ENCODE measurements around the gene ELL2. TPM values are rescaled to one million over a fixed set of nuclear protein-coding genes. Genes with fewer than 3 reads are reported as not detected.
"Not testable (repeated sequence)": the region's sequence is repeated elsewhere in the genome, so short reads cannot be mapped to it uniquely, and the experiment has no call there.

The ELL2 gene
- polyA plus RNA-seq, 1 donor: 2.8 TPM

GRCh38 chr5:95930141-95930930 lies 31.3 kb downstream of the ELL2 start:
- DNase-seq (ENCODE audit: low read depth): no peak

DNA sequence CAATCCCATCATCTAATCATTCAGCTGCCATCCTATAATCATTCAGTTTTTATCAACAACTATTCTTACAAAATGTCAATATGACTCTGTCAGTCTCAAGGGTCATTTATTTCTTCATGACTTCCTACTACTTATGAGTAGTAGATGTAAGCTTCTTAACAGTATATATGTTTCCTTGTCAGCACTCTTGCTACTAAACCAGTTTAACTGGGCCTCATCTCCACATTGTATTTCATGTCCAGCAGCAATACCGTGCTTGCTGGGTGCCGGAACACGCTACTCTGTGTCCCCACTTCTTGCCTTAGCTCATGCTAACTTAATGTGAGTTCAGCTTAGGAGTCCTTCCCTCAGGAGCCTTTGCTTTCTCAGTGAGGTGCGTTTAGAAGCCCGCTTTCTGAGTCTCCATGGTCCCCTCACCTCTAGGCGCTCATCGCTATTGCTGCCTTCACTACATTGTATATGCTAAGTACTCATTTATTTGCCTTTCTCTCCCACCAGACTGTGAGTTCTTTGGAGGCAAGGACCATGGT lies 32.9 kb downstream of the ELL2 start:
- no peak for DNase-seq (ENCODE audit: low read depth)

- DNase-seq (ENCODE audit: low read depth): no peak
Measured at GRCh38 chr5:95927927-95928723, 33.5 kb downstream of the ELL2 start.

- not testable (repeated sequence) for DNase-seq (ENCODE audit: low read depth)
Measured at GRCh38 chr5:95927300-95927699, 34.4 kb downstream of the ELL2 start.

DNA sequence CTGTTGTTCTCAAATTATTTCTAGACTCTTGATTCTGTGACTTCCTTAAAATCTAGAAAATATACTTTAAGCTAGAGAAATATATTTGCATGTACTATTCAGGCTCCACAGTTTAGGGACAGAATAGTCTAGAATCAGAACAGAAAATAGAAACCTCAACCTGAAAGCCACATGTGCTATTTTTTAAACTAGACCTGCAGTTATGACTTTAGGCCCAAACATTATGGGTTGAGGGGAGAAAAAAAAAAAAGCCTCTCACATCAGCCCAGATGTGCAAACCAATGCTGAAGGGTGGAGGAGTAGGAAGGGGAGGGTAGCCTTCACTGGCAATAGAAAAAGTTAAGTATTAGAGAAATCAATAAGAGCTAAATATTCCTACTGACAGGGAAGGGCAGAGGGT lies 35.7 kb downstream of the ELL2 start:
- DNase-seq (ENCODE audit: low read depth): no peak

DNA sequence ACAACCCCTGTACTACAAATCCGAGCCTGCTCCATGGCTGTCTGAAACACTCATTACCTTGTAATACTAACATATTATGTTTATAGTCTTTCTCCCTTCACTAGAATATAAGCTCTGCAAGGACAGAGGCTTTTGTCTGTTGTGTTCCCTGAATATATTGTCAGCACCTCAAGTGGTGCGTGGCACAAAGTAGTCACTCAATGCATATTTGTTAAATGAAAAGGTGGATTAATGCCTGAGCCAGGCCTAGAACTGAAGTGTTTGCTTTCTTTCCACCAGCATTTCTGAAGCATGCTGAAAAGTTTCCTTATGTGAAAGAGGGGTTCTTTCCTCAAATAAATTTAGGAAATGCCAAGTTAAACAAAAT lies 36.3 kb downstream of the ELL2 start:
- no peak for DNase-seq (ENCODE audit: low read depth)

DNA sequence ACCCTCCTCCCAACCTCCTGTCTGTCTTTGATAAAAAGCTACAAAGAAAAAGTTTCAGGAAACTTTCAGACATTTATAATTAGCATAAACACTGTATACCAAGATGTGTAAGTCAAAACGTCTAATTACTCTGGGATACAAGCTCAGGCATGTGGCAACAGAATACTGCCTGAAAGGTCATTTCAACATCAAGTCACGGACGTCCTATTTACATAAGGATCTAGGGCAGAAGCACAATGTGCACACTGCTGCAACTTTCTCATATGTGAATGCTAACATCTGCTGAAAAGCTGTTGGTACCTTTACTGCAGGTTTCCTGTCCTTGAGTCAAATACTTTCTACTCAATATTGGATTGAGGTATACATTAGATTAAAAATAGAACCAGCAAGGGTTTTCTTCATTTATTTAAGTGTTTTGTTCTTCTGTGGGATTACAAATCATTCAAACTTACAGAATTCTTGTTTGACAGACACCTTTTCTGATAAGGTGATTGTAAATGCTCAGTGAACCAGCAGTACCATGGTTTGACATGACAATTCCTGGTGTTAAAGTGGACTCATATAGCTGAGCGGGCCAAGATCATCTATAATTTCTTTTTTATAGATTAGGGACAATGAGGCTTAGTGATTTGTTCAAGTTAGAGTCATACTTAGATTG lies 36.8 kb downstream of the ELL2 start:
- no peak for DNase-seq (ENCODE audit: low read depth)

DNA sequence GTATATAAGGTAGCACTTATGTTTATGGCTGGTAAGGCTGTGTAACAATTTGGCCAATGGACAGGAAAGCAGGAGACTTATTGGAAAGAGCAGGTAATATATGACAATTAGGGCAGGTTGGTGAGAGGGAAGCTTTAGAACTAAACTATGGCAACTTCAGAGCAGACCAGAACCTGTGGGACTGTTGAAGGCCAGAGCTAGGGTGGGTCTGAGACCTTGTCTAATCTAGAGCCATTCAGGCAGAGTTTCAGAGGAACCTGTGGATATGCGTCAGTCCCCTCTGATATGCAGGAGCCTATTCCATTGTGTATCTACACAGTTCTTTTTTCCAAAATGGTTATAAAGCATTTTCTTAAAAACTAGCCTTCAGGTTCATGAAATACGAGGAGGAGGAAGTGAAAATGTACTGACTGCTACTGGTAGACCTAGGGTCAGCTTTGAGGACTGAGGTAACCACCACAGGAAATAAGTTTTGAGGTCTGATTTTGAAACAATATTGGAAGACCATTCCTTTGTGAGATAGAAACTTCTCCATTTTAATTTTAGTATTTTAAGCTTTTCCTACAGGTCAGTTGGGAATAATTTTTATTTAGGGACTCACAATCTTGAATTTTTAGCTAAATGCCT lies 37.6 kb downstream of the ELL2 start:
- no peak for DNase-seq (ENCODE audit: low read depth)

DNA sequence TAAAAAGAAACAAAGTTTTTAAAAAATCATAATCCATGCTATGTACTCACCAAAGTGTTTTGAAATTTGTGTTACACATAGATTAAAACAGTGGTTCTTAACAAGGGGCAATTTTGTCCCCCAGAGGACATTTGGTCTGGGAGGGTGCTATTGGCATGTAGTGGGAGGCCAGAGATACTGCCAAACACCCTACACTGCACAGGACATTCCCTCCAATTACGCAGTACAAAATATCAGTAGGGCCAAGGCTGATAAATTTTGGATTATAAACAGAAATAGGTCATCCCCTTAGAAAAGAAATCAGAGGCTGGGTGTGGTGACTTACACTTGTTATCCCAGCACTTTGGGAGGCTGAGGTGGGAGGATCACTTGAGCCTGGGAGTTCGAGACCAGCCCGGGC lies 38.9 kb downstream of the ELL2 start:
- DNase-seq (ENCODE audit: low read depth): no peak

DNA sequence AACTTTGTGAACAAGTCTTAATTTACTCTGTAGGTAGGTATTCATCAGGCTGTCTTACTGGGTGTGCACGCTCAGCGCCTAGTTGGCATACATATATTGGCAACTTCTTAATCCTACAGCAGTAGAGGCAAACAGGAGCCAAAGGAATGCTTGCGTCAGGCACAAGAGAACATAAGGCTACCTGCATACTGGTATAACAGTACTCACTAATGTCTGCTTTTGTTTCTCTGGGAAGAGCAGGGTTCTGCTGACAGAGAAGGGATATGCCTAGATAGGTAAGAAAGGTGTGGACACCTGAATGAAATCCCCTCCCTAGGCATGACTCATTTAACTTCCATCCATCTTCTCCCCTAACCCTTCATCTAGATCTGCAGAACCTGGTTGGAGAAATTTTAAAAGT lies 40.1 kb downstream of the ELL2 start:
- DNase-seq (ENCODE audit: low read depth): no peak

- no peak for DNase-seq (ENCODE audit: low read depth)
Measured at GRCh38 chr5:95920822-95921221, 40.8 kb downstream of the ELL2 start.

DNA sequence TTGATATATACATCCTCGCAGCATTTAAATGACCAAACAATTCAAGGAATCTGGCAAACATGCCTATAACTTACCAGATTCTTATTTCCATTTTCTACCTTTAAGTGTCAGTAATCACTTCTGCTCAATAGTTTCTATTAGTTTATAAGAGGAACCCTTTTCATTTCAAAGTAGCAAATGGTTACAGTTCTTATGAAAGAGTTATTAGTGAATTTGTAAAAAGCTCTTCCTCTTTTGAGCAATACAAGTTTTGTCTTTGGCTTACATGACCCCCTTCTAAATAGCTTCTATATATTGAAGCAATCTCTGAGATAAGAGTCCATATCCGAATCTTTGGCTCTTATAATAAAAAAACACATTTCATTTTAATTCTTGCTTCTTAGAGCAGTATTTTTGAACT lies 42.0 kb downstream of the ELL2 start:
- DNase-seq (ENCODE audit: low read depth): no peak

DNA sequence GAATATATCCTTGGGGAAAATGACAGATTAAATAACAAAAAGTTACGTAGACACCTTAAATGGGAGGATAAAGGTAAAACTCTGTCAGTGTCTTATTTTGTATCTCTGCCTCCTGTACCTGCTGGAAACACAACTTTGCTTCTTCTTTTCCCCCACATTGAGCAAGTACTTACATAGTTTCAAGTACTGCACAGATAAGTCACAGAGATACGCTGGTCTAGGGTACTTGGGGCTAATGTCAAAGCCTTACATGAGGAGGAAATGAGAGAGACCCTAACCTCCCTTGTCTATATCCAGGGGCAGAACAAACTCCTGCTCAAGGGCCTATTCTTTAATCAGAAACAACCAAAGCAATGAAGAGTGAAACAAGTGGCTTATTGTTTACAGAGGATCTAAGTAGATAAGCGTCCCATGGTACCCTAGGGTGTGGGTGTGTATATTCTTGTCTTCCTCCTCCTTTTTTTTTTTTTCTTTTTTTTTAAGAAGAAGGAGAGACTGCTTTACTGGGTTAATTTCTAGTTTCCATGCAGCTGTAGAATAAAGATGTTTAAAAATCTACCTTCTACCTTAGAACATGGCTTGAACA lies 43.1 kb downstream of the ELL2 start:
- no peak for DNase-seq (ENCODE audit: low read depth)

GRCh38 chr5:95917207-95917606 lies 44.4 kb downstream of the ELL2 start:
- DNase-seq (ENCODE audit: low read depth): no peak

DNA sequence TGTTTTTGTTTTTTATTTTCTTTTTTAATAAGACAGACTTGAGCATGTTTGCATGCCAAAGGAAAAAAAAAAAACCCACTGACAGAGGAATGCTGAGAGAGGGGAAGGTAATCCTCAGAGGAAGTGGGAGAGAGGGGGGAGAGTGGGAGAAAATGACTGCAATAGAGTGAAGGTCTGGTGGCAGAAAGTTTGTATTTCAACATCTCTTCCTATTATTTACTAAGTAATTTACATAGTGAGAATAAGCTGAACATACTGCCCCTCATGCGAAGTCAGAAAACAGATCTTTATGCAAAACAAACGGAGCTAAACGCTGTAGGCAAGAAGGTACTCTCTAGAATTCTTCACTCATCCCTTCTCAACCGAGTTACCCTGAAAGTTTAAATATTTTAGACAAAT lies 45.0 kb downstream of the ELL2 start:
- DNase-seq (ENCODE audit: low read depth): no peak

DNA sequence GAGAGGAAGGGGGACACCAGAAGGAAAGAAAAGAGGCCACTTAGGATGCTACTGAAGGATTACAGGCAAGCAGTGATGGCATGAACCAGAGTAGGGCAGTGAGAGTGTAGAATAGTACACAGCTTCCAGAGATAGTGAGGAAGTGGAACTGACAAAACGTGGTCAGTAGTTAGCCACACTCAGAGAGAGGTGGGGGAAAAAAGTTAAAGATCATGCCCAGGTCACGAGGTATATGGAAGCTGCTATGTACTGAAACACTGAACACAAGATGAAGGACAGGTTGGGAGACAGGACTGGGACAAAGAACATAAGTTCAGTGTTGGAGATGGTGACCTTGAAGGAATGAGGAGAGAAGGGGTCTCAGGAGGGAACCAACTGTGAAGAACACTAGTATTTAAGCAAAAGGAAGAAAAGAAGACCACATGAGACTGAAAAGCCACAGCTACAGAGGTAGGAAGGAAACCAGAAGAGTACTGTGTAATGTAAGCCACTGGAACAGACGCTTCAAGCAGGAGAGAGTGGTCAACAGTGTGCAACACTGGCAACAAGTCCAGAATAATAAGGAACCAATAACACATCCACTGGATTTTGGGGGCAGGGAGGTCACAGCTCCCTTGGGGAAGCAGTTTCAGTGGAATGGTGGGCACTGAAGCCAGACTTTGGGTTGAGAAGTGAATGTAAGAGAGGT lies 45.5 kb downstream of the ELL2 start:
- no peak for DNase-seq (ENCODE audit: low read depth)

- no peak for DNase-seq (ENCODE audit: low read depth)
Measured at GRCh38 chr5:95913663-95914062, 48.0 kb downstream of the ELL2 start.

GRCh38 chr5:95912029-95912428 lies 49.6 kb downstream of the ELL2 start:
- DNase-seq (ENCODE audit: low read depth): no peak

- no peak for DNase-seq (ENCODE audit: low read depth)
Measured at GRCh38 chr5:95910521-95910920, 51.1 kb downstream of the ELL2 start.

DNA sequence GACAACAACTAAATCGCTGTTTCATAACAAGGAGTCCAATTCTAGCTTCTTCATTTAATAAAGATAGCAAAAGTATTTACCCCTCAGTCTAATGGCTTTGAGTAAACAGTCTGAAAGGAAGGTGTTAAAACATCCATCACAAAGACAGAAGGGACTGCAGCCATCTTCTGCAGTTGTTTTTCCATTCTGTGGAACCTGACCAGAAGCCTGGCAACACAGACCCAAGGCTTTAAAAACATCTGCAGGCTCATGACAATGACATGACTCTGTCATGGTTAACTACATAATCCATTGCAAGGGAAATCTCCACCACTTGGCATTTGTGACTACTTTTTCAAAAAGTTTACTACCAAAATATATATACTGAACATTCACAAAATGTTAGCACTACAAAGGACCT lies 51.9 kb downstream of the ELL2 start:
- no peak for DNase-seq (ENCODE audit: low read depth)

DNA sequence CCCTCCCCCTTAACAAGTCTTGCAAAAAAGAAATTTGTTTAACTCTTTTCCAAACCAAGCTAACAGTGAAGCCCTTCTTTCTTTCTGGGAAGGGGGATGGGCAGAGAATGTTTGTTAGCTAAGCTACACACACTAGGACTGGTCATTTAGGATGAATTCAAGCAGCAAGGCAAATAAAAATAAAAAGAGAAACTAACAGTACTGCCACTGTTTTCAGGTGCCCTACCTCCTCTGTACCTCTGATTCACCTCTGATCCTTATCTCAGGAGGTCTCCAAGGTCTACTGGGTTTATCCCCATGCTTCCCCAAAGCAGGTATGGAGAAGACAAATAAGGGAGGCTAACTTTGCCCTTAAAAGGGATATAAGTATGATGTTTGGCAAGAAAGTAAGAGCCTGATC lies 52.9 kb downstream of the ELL2 start:
- DNase-seq (ENCODE audit: low read depth): no peak

Data from forelimb muscle (tissue), 1 donor.